IMR-90 (cell line): ENCODE results near the gene CPN1. TPM values are rescaled to one million over a fixed set of nuclear protein-coding genes. Genes with fewer than 3 reads are reported as not detected.

ENCODE experiments used
- ATAC-seq: fragments of 200-7000 bp; cut with Tn5 transposase; 2 replicates; pipeline ENCODE4 v1.9.1; 2020; ENCODE audit warnings: low read depth, mild to moderate bottlenecking, moderate library complexity
- BruUV-seq: library from RNA; stranded (reverse); fragments of 400-500 nt; replicated peaks from 2 replicates; lab custom pipeline; 2021; lab: Mats Ljungman, UMichigan
- CTCF ChIA-PET: fragments of 300-600 bp; formaldehyde crosslinking; extraction: SDS; loops from one replicate; lab custom pipeline; 2021; ENCODE audit warnings: antibody characterized with exemption; lab: Yijun Ruan, JAX
- POLR2A ChIA-PET: fragments of 300-600 bp; sonication (Branson Sonifier 250); formaldehyde crosslinking; loops from one replicate; lab custom pipeline; 2022; ENCODE audit warnings: antibody characterized with exemption; ENCODE audit not compliant: unreplicated experiment; lab: Charles Lee
- DNase-seq: peaks from one replicate; pipeline ENCODE4 v3.0.0; 2013
- H2AFZ ChIP-seq: replicated peaks from 2 replicates; pipeline ENCODE3; 2013; ENCODE audit warnings: low read length, mild to moderate bottlenecking; ENCODE audit not compliant: poor library complexity
- H2AK5ac ChIP-seq: 2 replicates; pipeline ENCODE4 v1.6.1; 2013; ENCODE audit warnings: low read depth, low read length, inconsistent platforms
- H2AK9ac ChIP-seq: replicated peaks from 2 replicates; pipeline ENCODE3; 2013; ENCODE audit warnings: mild to moderate bottlenecking, low read depth, low read length, moderate library complexity; ENCODE audit not compliant: poor library complexity
- H2BK120ac ChIP-seq: 2 replicates; pipeline ENCODE4 v1.6.1; 2013; ENCODE audit warnings: low read depth, low read length, inconsistent platforms
- H2BK15ac ChIP-seq: 3 replicates; pipeline ENCODE4 v1.6.1; 2013; ENCODE audit warnings: low read depth, low read length, inconsistent platforms
- H2BK20ac ChIP-seq: 2 replicates; pipeline ENCODE4 v1.6.1; 2013; ENCODE audit warnings: low read depth, mild to moderate bottlenecking, inconsistent platforms, low read length, moderate library complexity
- H2BK5ac ChIP-seq: 2 replicates; pipeline ENCODE4 v1.6.1; 2013; ENCODE audit warnings: mild to moderate bottlenecking, low read depth, low read length, inconsistent platforms; ENCODE audit not compliant: poor library complexity, severe bottlenecking
- H3K14ac ChIP-seq: replicated peaks from 2 replicates; pipeline ENCODE4 v1.6.1; 2013; ENCODE audit warnings: low read depth, low read length, inconsistent platforms
- H3K18ac ChIP-seq: 2 replicates; pipeline ENCODE4 v1.6.1; 2013; ENCODE audit warnings: low read depth, low read length, control low read depth
- H3K23ac ChIP-seq: 2 replicates; pipeline ENCODE4 v1.6.1; 2013; ENCODE audit warnings: low read depth, low read length, inconsistent platforms
- H3K27ac ChIP-seq: 2 replicates; pipeline ENCODE4 v1.5.1; 2013; ENCODE audit warnings: mild to moderate bottlenecking, control low read depth, low read length; ENCODE audit not compliant: insufficient read depth
- H3K27me3 ChIP-seq: 2 replicates; pipeline ENCODE4 v1.6.1; 2013; ENCODE audit warnings: low read length; ENCODE audit not compliant: control insufficient read depth, insufficient read depth
- H3K36me3 ChIP-seq: 2 replicates; pipeline ENCODE4 v1.6.1; 2013; ENCODE audit warnings: low read length, mixed read lengths; ENCODE audit not compliant: control insufficient read depth, insufficient read depth
- H3K4ac ChIP-seq: 2 replicates; pipeline ENCODE4 v1.6.1; 2013; ENCODE audit warnings: low read depth, low read length, inconsistent platforms
- H3K4me1 ChIP-seq: 2 replicates; pipeline ENCODE4 v1.6.1; 2013; ENCODE audit warnings: low read length, mixed read lengths; ENCODE audit not compliant: control insufficient read depth, insufficient read depth
- H3K4me2 ChIP-seq: 2 replicates; pipeline ENCODE4 v1.6.1; 2013; ENCODE audit warnings: low read depth, mild to moderate bottlenecking, control low read depth, low read length, moderate library complexity
- H3K4me3 ChIP-seq: 2 replicates; pipeline ENCODE4 v1.5.1; 2013; ENCODE audit warnings: low read depth, mild to moderate bottlenecking, control low read depth, low read length, moderate library complexity; ENCODE audit not compliant: insufficient read depth
- H3K56ac ChIP-seq: 2 replicates; pipeline ENCODE4 v1.6.1; 2013; ENCODE audit warnings: low read length, inconsistent platforms; ENCODE audit not compliant: insufficient read depth; ENCODE audit errors: extremely low read depth
- H3K79me1 ChIP-seq, 2 experiments: 2 replicates each; pipeline ENCODE4 v1.6.1; 2013; ENCODE audit warnings: low read length in 2 of 2, inconsistent platforms in 1 of 2, low read depth in 1 of 2
- H3K9ac ChIP-seq: 2 replicates; pipeline ENCODE4 v1.6.1; 2013; ENCODE audit warnings: low read depth, low read length, control low read depth
- H3K9me1 ChIP-seq: 2 replicates; pipeline ENCODE4 v1.6.1; 2013; ENCODE audit warnings: low read length, inconsistent platforms; ENCODE audit not compliant: insufficient read depth
- H3K9me3 ChIP-seq: 2 replicates; pipeline ENCODE4 v1.6.1; 2013; ENCODE audit warnings: low read length; ENCODE audit not compliant: control insufficient read depth, insufficient read depth
- H4K20me1 ChIP-seq: 2 replicates; pipeline ENCODE4 v1.6.1; 2013; ENCODE audit warnings: low read length, inconsistent platforms; ENCODE audit not compliant: insufficient read depth
- H4K5ac ChIP-seq: 2 replicates; pipeline ENCODE4 v1.6.1; 2013; ENCODE audit warnings: mild to moderate bottlenecking, low read depth, low read length, control low read depth
- H4K8ac ChIP-seq, 2 experiments: 2 replicates each; pipeline ENCODE4 v1.6.1; 2013; ENCODE audit warnings: low read depth in 2 of 2, low read length in 2 of 2, control low read depth in 1 of 2, inconsistent platforms in 1 of 2
- H4K91ac ChIP-seq: 2 replicates; pipeline ENCODE4 v1.6.1; 2013; ENCODE audit warnings: low read depth, low read length, inconsistent platforms; ENCODE audit not compliant: insufficient read depth
- SMC3 ChIP-seq: fragments of 150-350 bp; IDR thresholded peaks from 2 replicates; pipeline ENCODE4 v1.6.1; 2016; ENCODE audit warnings: low read depth, mild to moderate bottlenecking, antibody characterized with exemption, low read length, moderate library complexity
- WGBS, 2 experiments: methylation state at CpG; one replicate each; pipeline versions ENCODE4 v1.1.5 to v1.1.7; 2013; ENCODE audit warnings: missing lambda C conversion rate in 2 of 2; ENCODE audit not compliant: insufficient read length in 1 of 2; ENCODE audit errors: extremely low coverage in 2 of 2; 5-methylcytosine and 5-hydroxymethylcytosine counted together
- dilution Hi-C: fragments of 300-500 bp; cut with HindIII; formaldehyde crosslinking; loops from one replicate; pipeline ENCODE4 v1.14.3; 2018; ENCODE audit warnings: low sequenced_read_pairs; ENCODE audit not compliant: unreplicated experiment
- in situ Hi-C: fragments of 300-500 bp; cut with MboI; formaldehyde crosslinking; loops from 3 replicates; pipeline ENCODE4 v1.14.3; 2019; ENCODE audit warnings: low sequenced_read_pairs, inconsistent platforms, mixed read lengths
- intact Hi-C: fragments of 100-400 bp; cut with micrococcal nuclease; formaldehyde crosslinking; loops from 2 replicates; pipeline ENCODE4 v1.10.0; 2022
- polyA plus RNA-seq, 3 experiments: library from polyadenylated mRNA; depleted of rRNA; stranded (reverse); fragments of >200 nt; gene quantifications; 2 replicates each; pipeline ENCODE4 v1.2.3, GENCODE V29; 2012; ENCODE audit warnings: low replicate concordance in 1 of 3
- total RNA-seq: library from RNA; depleted of rRNA; stranded (reverse); fragments of >200 nt; gene quantifications from 2 replicates; pipeline ENCODE4 v1.2.3, GENCODE V29; 2012

The CPN1 gene
- total and polyA plus RNA-seq, 2 of the 4 experiments (the other 2 are of a cell fraction), result not detected

DNA sequence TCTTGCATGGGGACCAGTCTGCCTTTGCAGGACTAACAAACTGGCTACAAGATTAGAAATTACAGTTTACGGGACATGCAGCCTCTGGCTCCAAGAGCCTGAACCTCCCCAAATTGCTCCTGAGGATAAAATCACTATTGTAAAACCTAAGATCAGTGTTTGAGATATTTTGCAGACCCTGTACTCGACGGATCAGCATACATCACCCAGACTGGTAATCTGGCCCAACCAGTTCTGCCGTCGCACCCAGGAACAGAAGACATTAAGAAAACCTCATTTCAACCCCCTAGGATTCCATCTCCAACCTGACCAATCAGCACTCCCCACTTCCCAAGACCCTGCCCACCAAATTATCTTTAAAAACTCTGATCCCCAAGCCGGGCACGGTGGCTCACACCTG lies 44.8 kb downstream of the CPN1 start:
- ATAC-seq (no peak), DNase-seq (no peak)
- Histone ChIP-seq H3K18ac (no peak overlapping the region), H3K9me1 (no peaks in the 10 kb centered on the region), H3K36me3 (no peaks in the 10 kb centered on the region), H2BK5ac (no peak overlapping the region), H3K9me3 (no peaks in the 10 kb centered on the region), H2AFZ (no peak overlapping the region), H2BK120ac (no peak overlapping the region), H3K79me1 (no peaks in the 10 kb centered on the region), H3K14ac (no peak overlapping the region), H2AK5ac (no peak overlapping the region), H4K20me1 (no peaks in the 10 kb centered on the region), H2BK15ac (no peak overlapping the region), H3K4me1 (no peaks in the 10 kb centered on the region), H3K23ac (no peak overlapping the region), H3K4me2 (no peak overlapping the region), H4K5ac (no peak overlapping the region), H3K4me3 (no peak overlapping the region), H3K27ac (no peak overlapping the region), H2AK9ac (no peak overlapping the region), H3K9ac (no peak overlapping the region), H3K4ac (no peak overlapping the region), H2BK20ac (no peak overlapping the region), H3K27me3 (no peaks in the 10 kb centered on the region), H3K56ac (no peak overlapping the region), H4K8ac (no peak overlapping the region), H4K91ac (no peak overlapping the region)
- dilution Hi-C loops, result no loop called here
- ChIA-PET POLR2A (no interaction called here), CTCF (no interaction called here)
- 100% methylated on average over 2 of the region's 7 CpGs; no CpG with 5 or more reads in 1 of the 2 experiments for WGBS, 2 experiments
- no TSS peak for BruUV-seq
- no peak for TF ChIP-seq SMC3
- intact Hi-C loops, result no loop called here
- in situ Hi-C loops, result no loop called here
